ENCODE data around the gene FBXW4.

Gene FBXW4

DNA sequence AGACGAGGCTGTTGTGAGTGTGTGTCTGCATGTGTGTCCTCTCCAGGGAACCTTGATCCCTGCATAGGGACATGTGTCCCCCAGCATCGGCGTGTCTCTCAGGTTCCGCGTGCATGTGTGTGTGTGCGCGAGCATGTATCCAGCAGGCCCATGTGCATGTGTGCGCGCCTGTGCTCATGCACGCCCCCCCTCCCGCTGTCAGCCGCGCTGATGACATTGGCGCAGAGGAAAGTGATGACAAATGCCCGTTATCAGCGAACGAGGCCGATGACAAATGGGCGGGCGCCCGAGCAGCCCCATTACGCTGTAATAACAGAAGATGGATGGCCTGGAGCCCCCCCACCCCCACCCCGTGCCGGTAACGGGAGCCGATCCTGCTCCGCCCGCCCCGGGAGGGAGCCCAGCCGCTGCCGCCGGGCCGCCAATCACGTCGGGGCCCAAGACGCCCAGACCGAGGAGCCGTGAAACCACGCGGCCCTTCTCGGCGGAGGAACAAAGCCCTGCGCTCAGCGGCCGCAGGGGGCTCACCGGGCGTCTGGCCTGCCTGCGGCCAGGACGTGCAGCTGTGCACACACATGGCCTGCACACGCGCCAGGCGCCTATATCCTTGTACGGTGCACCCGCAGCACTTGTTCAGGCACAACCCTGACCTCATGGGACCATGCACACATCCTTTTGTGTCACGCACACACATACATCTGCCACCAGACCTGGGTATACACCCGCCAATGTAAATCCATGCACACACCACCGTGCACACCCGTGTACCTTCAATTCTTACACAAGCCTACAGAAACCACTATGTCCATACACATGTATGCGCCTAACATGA lies 128.4 kb downstream of the FBXW4 start:
- DNase-seq (ENCODE audit: low spot score), result no peak

- no peak for DNase-seq (ENCODE audit: low spot score)
Observed at GRCh38 chr10:101565936-101566332, 129.0 kb downstream of the FBXW4 start.

GRCh38 chr10:101565370-101565900 lies 129.5 kb downstream of the FBXW4 start:
- DNase-seq (ENCODE audit: low spot score), result no peak

GRCh38 chr10:101564490-101564991 lies 130.4 kb downstream of the FBXW4 start:
- DNase-seq (ENCODE audit: low spot score), result no peak

DNA sequence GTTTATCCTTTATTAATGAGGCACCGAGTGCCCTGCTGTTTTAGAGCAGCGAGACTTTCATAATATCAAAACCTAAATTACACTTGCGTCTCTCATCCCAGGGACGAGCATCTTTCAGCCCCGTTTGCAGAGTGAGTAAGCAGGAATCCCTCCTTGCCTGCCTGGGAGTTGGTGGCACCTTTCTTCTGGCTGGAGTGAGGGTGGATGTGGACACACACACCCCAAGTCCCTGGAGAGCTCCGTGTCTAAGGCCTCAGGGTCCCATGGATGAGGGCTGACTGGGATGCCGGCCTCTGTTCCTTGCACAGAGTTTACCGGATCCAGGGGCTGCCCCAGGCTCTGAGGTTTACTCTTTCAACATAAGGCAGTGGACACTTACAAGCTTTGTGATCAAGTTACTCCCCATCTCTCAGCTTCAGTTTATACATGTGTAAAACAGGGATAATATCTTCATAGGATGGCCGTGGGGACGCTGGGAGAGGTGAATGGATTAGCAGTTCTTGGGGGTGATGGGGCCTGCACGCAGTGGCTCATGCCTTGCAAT lies 131.4 kb downstream of the FBXW4 start:
- DNase-seq (ENCODE audit: low spot score), result no peak

GRCh38 chr10:101563007-101563406 lies 132.0 kb downstream of the FBXW4 start:
- DNase-seq (ENCODE audit: low spot score), result no peak

GRCh38 chr10:101562231-101562630 lies 132.7 kb downstream of the FBXW4 start:
- DNase-seq (ENCODE audit: low spot score), result no peak

GRCh38 chr10:101561068-101561915 lies 133.7 kb downstream of the FBXW4 start:
- no peak for DNase-seq (ENCODE audit: low spot score)

Measured in pons (tissue), 1 donor.